Measurements from ENCODE around the gene TBX10. TPM values are rescaled to one million over a fixed set of nuclear protein-coding genes. Genes with fewer than 3 reads are reported as not detected.

Gene TBX10
- total RNA-seq, 1 experiment from 2014 or later = not detected

GRCh38 chr11:67630228-67630942 is 9.2 kb downstream of the TBX10 start:
- H3K4me3 Mint-ChIP-seq (ENCODE audit: low read depth, unreplicated experiment) = peak overlapping the region; percentile 71
- TF ChIP-seq CTCF (IDR thresholded peaks at IDR 0.05; ENCODE audit: unreplicated experiment) = peak; percentile 74
- H3K4me1 Mint-ChIP-seq (ENCODE audit: low read depth, unreplicated experiment) = no peaks in the 10 kb centered on the region
- H3K27ac Mint-ChIP-seq (ENCODE audit: unreplicated experiment) = peak overlapping the region; percentile 45
- DNase-seq = peak; percentile 99
- H3K9me3 Mint-ChIP-seq (ENCODE audit: low read depth, unreplicated experiment) = no peaks in the 10 kb centered on the region
- TSS peak; percentile 72 for BruUV-seq (replicated peaks)
- CTCF ChIA-PET = interaction anchor here (0.6 to 2.8 kb wide), 10 partner anchors 8 to 285 kb away, joined by 3 to 17 read pairs (median 4); partner anchors contain the start of gene GSTP1
- intact Hi-C loops (cut with micrococcal nuclease; ENCODE audit: unreplicated experiment) = no loop called here
- H3K27me3 Mint-ChIP-seq (ENCODE audit: unreplicated experiment) = no peaks in the 10 kb centered on the region
- H3K36me3 Mint-ChIP-seq (ENCODE audit: insufficient read depth, unreplicated experiment) = peaks cover 11% of the 10 kb centered on the region

- intact Hi-C loops (cut with micrococcal nuclease; ENCODE audit: unreplicated experiment) = no loop called here
- BruUV-seq (replicated peaks) = no TSS peak
- H3K9me3 Mint-ChIP-seq (ENCODE audit: low read depth, unreplicated experiment) = no peaks in the 10 kb centered on the region
- CTCF ChIA-PET = interaction anchor here (0.7 to 2.8 kb wide), 15 partner anchors 9 to 498 kb away, joined by 3 to 17 read pairs (median 4); partner anchors contain the start of genes GSTP1 and PPP1CA
- peak; percentile 90 for TF ChIP-seq CTCF (IDR thresholded peaks at IDR 0.05; ENCODE audit: unreplicated experiment)
- H3K36me3 Mint-ChIP-seq (ENCODE audit: insufficient read depth, unreplicated experiment) = peaks cover 11% of the 10 kb centered on the region
- peak within 1 kb of the TSS; percentile 45 for H3K27ac Mint-ChIP-seq (ENCODE audit: unreplicated experiment)
- no peaks in the 10 kb centered on the region for H3K27me3 Mint-ChIP-seq (ENCODE audit: unreplicated experiment)
- DNase-seq = peak; percentile 83
- H3K4me1 Mint-ChIP-seq (ENCODE audit: low read depth, unreplicated experiment) = no peaks in the 10 kb centered on the region
- peak within 1 kb of the TSS; percentile 71 for H3K4me3 Mint-ChIP-seq (ENCODE audit: low read depth, unreplicated experiment)
These were observed 10.0 kb downstream of the TBX10 start, which contains the start of gene NUDT8 for GRCh38 chr11:67629386-67630227. NUDT8 (minus strand) TSS chr11:67629937; CDS start chr11:67629911, 26 bp downstream.

- Mint-ChIP-seq H3K36me3 (ENCODE audit: insufficient read depth, unreplicated experiment) (peaks cover 11% of the 10 kb centered on the region), H3K4me1 (ENCODE audit: low read depth, unreplicated experiment) (no peaks in the 10 kb centered on the region), H3K27ac (ENCODE audit: unreplicated experiment) (no peak overlapping the region), H3K9me3 (ENCODE audit: low read depth, unreplicated experiment) (no peaks in the 10 kb centered on the region), H3K27me3 (ENCODE audit: unreplicated experiment) (no peaks in the 10 kb centered on the region), H3K4me3 (ENCODE audit: low read depth, unreplicated experiment) (peak overlapping the region; percentile 71)
- BruUV-seq (replicated peaks) = TSS peak; percentile 37
- CTCF ChIA-PET = interaction anchor here (0.7 to 2.8 kb wide), 11 partner anchors 15 to 283 kb away, joined by 3 to 17 read pairs (median 5); partner anchors contain the start of genes GSTP1 and PPP1CA
- no peak for DNase-seq
- intact Hi-C loops (cut with micrococcal nuclease; ENCODE audit: unreplicated experiment) = no loop called here
- no peak for TF ChIP-seq CTCF (IDR thresholded peaks at IDR 0.05; ENCODE audit: unreplicated experiment)
These were observed 10.7 kb downstream of the TBX10 start for GRCh38 chr11:67628710-67629385.
